Measurements from ENCODE around the gene GBF1.

The GBF1 gene

DNA sequence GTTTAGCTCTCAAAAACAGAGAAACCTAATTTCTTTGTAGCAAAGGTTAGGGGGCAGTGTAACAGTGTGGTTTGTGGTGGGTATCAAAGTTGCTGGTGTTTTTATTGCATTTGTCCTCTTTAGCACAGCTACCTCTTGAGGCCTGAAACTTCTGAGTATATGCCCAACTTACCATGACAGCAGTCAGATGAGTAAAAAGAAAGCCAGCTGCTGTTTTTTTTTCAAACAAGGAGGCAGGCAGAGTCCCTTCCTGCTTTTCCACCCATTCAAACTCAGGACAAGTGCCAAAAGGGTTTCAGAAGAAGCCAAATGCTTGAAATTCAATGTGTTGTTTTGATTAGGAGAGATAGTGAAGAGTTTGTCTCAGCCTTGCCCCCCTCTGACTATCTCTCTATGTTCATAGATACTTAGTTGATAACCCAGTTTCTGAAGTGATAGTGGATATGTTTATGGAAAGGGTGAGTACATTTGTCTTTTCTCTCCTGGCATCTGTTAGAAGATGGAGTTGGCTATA, 23.1 kb downstream of the GBF1 start:
- no peak for DNase-seq
- no peak overlapping the region for H3K4me3 ChIP-seq (ENCODE audit: low read depth, low read length)
- TF ChIP-seq, protein P1, sequence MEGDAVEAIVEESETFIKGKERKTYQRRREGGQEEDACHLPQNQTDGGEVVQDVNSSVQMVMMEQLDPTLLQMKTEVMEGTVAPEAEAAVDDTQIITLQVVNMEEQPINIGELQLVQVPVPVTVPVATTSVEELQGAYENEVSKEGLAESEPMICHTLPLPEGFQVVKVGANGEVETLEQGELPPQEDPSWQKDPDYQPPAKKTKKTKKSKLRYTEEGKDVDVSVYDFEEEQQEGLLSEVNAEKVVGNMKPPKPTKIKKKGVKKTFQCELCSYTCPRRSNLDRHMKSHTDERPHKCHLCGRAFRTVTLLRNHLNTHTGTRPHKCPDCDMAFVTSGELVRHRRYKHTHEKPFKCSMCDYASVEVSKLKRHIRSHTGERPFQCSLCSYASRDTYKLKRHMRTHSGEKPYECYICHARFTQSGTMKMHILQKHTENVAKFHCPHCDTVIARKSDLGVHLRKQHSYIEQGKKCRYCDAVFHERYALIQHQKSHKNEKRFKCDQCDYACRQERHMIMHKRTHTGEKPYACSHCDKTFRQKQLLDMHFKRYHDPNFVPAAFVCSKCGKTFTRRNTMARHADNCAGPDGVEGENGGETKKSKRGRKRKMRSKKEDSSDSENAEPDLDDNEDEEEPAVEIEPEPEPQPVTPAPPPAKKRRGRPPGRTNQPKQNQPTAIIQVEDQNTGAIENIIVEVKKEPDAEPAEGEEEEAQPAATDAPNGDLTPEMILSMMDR (IDR thresholded peaks at IDR 0.05; ENCODE audit: low read depth, low read length): peak; percentile 7; the same call in 1 of the 2 replicates
- H3K4me1 ChIP-seq: no peaks in the 10 kb centered on the region
- peaks cover 4% of the 10 kb centered on the region; the same call in 1 of the 2 replicates for H3K36me3 ChIP-seq
- no peaks in the 10 kb centered on the region for H3K27me3 ChIP-seq
- no peaks in the 10 kb centered on the region for H3K9me3 ChIP-seq

DNA sequence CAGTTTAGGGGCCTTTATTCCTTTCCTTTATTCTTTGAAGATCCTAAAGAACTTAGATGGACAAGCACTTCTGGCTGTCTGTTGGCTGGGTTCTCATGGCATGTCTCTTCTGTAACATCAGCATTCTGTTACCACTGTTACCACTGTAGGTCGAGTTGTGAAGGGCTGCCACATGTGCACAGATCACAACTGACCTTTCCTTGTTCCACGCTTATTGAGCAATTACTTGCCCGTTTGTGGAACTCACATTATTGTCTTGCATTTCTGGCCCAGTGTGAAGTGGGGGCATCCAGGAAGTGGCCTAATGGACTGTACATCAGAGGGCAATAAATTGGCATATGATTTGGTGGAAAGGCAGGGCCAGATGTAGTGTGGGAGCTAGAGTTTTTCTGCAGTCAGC, 23.7 kb downstream of the GBF1 start:
- no peak for DNase-seq
- Histone ChIP-seq H3K36me3 (peaks cover 4% of the 10 kb centered on the region; the same call in 1 of the 2 replicates), H3K27me3 (no peaks in the 10 kb centered on the region), H3K9me3 (no peaks in the 10 kb centered on the region), H3K4me1 (no peaks in the 10 kb centered on the region), H3K4me3 (ENCODE audit: low read depth, low read length) (no peak overlapping the region)
- TF ChIP-seq, protein P1 (IDR thresholded peaks at IDR 0.05; ENCODE audit: low read depth, low read length): no peak

DNA sequence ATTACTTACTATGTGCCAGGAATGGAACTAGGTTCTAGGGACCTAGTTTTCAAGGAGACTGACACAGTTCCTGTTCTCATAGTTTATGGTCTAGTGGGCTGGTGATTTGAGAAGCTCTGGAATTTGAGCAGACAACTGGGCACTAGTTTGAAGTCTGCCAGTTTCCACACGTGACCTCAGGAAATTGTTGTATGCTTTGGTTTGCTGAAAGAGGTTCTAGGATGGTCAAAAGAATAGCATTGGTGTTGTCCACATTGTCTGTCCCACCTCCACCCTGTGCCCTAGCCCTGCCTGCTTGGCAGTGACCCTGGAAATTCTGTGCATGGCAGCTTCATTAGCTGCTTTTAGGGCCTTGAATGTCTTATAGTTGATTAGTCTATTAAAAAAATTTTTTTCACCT, 28.7 kb downstream of the GBF1 start:
- Histone ChIP-seq H3K9me3 (no peaks in the 10 kb centered on the region), H3K4me3 (ENCODE audit: low read depth, low read length) (no peak overlapping the region), H3K27me3 (no peaks in the 10 kb centered on the region), H3K4me1 (no peaks in the 10 kb centered on the region), H3K36me3 (peaks cover 6% of the 10 kb centered on the region)
- no peak for DNase-seq
- TF ChIP-seq, protein P1 (IDR thresholded peaks at IDR 0.05; ENCODE audit: low read depth, low read length): no peak

DNA sequence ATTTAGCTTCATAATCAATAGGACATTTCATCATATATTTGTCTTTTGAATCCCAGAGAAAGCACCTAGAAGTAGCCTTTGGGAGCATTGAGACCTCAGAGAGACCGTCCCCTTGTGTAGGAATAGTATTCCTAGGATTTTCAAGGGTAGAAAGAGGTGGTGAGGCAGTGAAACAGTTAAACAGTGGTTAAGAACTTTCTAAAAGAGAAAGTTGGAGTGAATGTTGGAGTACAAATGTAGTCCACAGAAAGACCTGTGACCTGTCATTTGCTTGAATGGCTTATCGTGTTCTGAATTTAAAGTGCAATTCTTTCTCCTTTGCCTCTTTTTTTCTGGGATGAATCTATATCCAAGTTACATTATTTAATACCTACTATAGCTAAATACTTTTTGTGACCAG, 30.0 kb downstream of the GBF1 start:
- Histone ChIP-seq H3K4me3 (ENCODE audit: low read depth, low read length) (no peak overlapping the region), H3K4me1 (peaks cover 6% of the 10 kb centered on the region), H3K36me3 (peaks cover 6% of the 10 kb centered on the region), H3K9me3 (no peaks in the 10 kb centered on the region), H3K27me3 (no peaks in the 10 kb centered on the region)
- TF ChIP-seq, protein P1 (IDR thresholded peaks at IDR 0.05; ENCODE audit: low read depth, low read length): no peak
- DNase-seq: no peak

DNA sequence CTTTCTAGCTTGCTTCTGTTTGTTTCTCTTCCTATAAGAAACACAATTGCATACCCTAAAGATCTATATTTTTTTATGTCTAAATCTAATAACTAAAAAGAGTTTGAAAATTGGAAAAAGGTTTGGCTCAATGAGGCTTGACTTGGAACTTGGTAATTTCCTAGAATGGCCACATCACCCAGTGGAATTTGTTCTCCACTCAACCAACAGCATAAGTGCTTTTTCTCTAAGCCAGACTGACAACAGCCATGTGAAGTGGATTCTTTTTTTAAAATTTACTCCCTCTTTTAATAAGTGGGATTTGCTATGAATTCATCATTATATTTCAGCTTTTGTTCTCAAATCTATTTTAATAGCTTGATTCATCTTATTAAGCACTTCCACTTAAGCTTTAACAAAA, 33.8 kb downstream of the GBF1 start:
- Histone ChIP-seq H3K4me3 (ENCODE audit: low read depth, low read length) (no peak overlapping the region), H3K36me3 (peaks cover 10% of the 10 kb centered on the region), H3K4me1 (peaks cover 6% of the 10 kb centered on the region), H3K9me3 (no peaks in the 10 kb centered on the region), H3K27me3 (no peaks in the 10 kb centered on the region)
- TF ChIP-seq, protein P1 (IDR thresholded peaks at IDR 0.05; ENCODE audit: low read depth, low read length): no peak
- no peak for DNase-seq

DNA sequence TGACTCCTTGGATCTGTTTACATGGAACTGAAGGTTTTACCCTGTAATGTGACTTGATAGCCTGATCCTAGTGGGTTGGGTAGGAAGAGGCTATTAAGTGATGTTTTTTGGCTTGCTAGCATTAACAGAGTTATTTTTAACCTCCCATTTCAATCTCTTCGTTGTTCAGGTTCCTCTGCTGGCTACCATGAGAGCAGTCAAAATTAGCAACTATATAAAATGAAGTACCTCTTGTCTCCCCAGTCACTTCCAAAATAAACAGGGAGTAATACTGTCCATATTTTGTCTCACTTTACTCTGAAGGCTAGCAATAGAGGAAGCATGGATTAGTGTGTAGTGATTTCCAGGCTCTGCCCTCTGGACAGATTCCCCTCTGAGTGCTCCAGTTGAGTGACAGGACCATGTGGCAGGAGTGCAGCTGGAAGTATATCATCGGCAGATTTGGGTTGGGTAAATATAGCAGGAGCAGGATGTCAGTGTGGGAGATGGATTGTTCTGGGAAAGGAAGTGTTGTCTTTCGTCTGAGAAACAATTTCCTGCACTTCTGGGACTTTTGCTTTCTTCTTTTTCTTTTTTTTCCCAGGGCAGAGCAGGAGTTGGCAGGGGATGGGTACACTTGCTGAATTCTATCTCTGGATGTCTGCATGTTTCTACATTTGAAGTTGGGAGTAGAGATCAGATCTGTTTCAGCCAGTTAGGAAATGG, 35.2 kb downstream of the GBF1 start:
- H3K36me3 ChIP-seq: peaks cover 10% of the 10 kb centered on the region
- DNase-seq: peak; percentile 46
- TF ChIP-seq, protein P1 (IDR thresholded peaks at IDR 0.05; ENCODE audit: low read depth, low read length): no peak

More for the DNA sequence above, 35.2 kb downstream of the GBF1 start:
- Histone ChIP-seq H3K9me3 (no peaks in the 10 kb centered on the region), H3K4me3 (ENCODE audit: low read depth, low read length) (0 out of 2 replicates have a peak overlapping the region, but pooled peaks have one; percentile 9), H3K4me1 (peaks cover 6% of the 10 kb centered on the region), H3K27me3 (no peaks in the 10 kb centered on the region)
